Neural progenitor cell (in vitro differentiated cells): Measurements from ENCODE around the gene SUSD2.

Experiments
- CTCF ChIP-seq: fragments of 200-600 bp; sonication (generic); IDR thresholded peaks from 2 replicates; pipeline ENCODE4 v1.5.1; 2017; ENCODE audit warnings: antibody characterized with exemption, mild to moderate bottlenecking
- EZH2 ChIP-seq: fragments of 200-600 bp; sonication (generic); IDR thresholded peaks from 2 replicates; pipeline ENCODE4 v1.6.1; 2017; ENCODE audit warnings: antibody characterized with exemption, mild to moderate bottlenecking, moderate library complexity
- EZH2phosphoT487 ChIP-seq: fragments of 200-600 bp; sonication (generic); IDR thresholded peaks from 2 replicates; pipeline ENCODE4 v1.6.1; 2017; ENCODE audit warnings: antibody characterized with exemption

GRCh38 chr22:24149198-24149590, 32.1 kb upstream of the SUSD2 start:
- TF ChIP-seq CTCF (no peak), EZH2 (no peak), EZH2phosphoT487 (no peak)
